HepG2 (cell line): Measurements from ENCODE around the gene ADAMTS17. TPM values are rescaled to one million over a fixed set of nuclear protein-coding genes. Genes with fewer than 3 reads are reported as not detected.

Source experiments
- ATAC-seq: fragments of 200-7000 bp; cut with Tn5 transposase; 3 replicates; pipeline ENCODE4 v1.9.1; 2020; ENCODE audit warnings: mild to moderate bottlenecking, moderate library complexity
- BruUV-seq: library from RNA; stranded (reverse); fragments of 400-500 nt; replicated peaks from 2 replicates; lab custom pipeline; 2021; lab: Mats Ljungman, UMichigan
- CTCF ChIA-PET: fragments of 300-600 bp; formaldehyde crosslinking; extraction: SDS; loops from one replicate; lab custom pipeline; 2021; ENCODE audit warnings: low total read pairs, inconsistent platforms, low intra/inter-chr PET ratio; lab: Yijun Ruan, JAX
- POLR2A ChIA-PET: fragments of 350-600 bp; sonication (Branson Sonifier 250); formaldehyde crosslinking; loops from one replicate; lab custom pipeline; 2020; ENCODE audit warnings: antibody characterized with exemption, inconsistent platforms; lab: Yijun Ruan, JAX
- DNase-seq: peaks from one replicate; pipeline ENCODE4 v3.0.0-alpha.2; 2015; ENCODE audit warnings: low spot score
- FAIRE-seq: peaks from 3 replicates; lab custom pipeline; 2011; peaks lifted over from hg19 to GRCh38; lab: Jason Lieb, UNC
- H2AFZ ChIP-seq: one replicate; pipeline ENCODE4 v1.6.1; 2011; ENCODE audit warnings: low read length, inconsistent platforms
- H3K27ac ChIP-seq: fragments of 300-600 bp; 3 replicates; pipeline ENCODE4 v1.8.0; 2011; ENCODE audit warnings: mixed run types, mild to moderate bottlenecking, mixed read lengths, low read length, inconsistent platforms; ENCODE audit not compliant: insufficient read depth; ENCODE audit errors: extremely low read length
- H3K27me3 ChIP-seq, 2 experiments: fragments of 200-600 bp in 1 of 2; 2 replicates in 1 of 2; 3 replicates in 1 of 2; pipeline versions ENCODE4 v1.6.0 to v1.8.0; 2011; ENCODE audit warnings: low read length in 2 of 2, mild to moderate bottlenecking in 2 of 2, moderate library complexity in 2 of 2, inconsistent platforms in 1 of 2; ENCODE audit not compliant: insufficient read depth in 2 of 2, control insufficient read depth in 1 of 2
- H3K36me3 ChIP-seq, 2 experiments: fragments of 200-600 bp in 1 of 2; replicated peaks in 1 of 2; 2 replicates in 1 of 2; 3 replicates in 1 of 2; pipeline versions ENCODE4 v1.5.1 to v1.8.0; 2011; ENCODE audit warnings: low read length in 2 of 2, inconsistent platforms in 1 of 2; ENCODE audit not compliant: insufficient read depth in 2 of 2, control insufficient read depth in 1 of 2
- H3K4me1 ChIP-seq: 2 replicates; pipeline ENCODE4 v1.5.1; 2012; ENCODE audit warnings: low read length, inconsistent platforms; ENCODE audit not compliant: insufficient read depth
- H3K4me2 ChIP-seq: 2 replicates; pipeline ENCODE4 v1.6.0; 2011; ENCODE audit warnings: low read depth, low read length, inconsistent platforms
- H3K4me3 ChIP-seq, 3 experiments: fragments of 200-600 bp in 1 of 3; sonication (generic), shearing (Covaris generic) in 1 of 3; replicated peaks in 1 of 3; 2 replicates each; pipeline ENCODE4 v1.5.1; 2011 to 2016; ENCODE audit warnings: low read length in 3 of 3, inconsistent platforms in 2 of 3, low read depth in 2 of 3, mild to moderate bottlenecking in 2 of 3, control low read depth in 1 of 3, mixed read lengths in 1 of 3; ENCODE audit not compliant: insufficient read depth in 1 of 3
- H3K79me2 ChIP-seq: one replicate; pipeline ENCODE4 v1.6.1; 2011; ENCODE audit warnings: low read length, inconsistent platforms; ENCODE audit not compliant: insufficient read depth
- H3K9ac ChIP-seq: 2 replicates; pipeline ENCODE4 v1.6.0; 2011; ENCODE audit warnings: mild to moderate bottlenecking, low read depth, low read length, inconsistent platforms; ENCODE audit not compliant: insufficient read depth
- H3K9me3 ChIP-seq: 2 replicates; pipeline ENCODE4 v1.5.1; 2012; ENCODE audit warnings: mild to moderate bottlenecking, low read length
- H4K20me1 ChIP-seq: 2 replicates; pipeline ENCODE4 v1.6.0; 2011; ENCODE audit warnings: inconsistent platforms, mild to moderate bottlenecking, low read length, moderate library complexity; ENCODE audit not compliant: insufficient read depth
- CEBPB ChIP-seq: IDR thresholded peaks from 2 replicates; pipeline ENCODE4 v1.6.1; 2011; ENCODE audit warnings: low read depth, low read length, improper control_type of control experiment, borderline replicate concordance
- KDM2A ChIP-seq: sonication (generic); formaldehyde crosslinking; IDR thresholded peaks from 2 replicates; pipeline ENCODE4 v1.4.0; 2020; ENCODE audit warnings: low read depth, missing genetic modification reagents, borderline replicate concordance
- NR1H2 ChIP-seq: sonication (generic); formaldehyde crosslinking; IDR thresholded peaks from 2 replicates; pipeline ENCODE4 v1.8.1; 2022; ENCODE audit warnings: low read depth, missing genetic modification reagents, borderline replicate concordance
- PBX3 ChIP-seq: sonication (generic); formaldehyde crosslinking; IDR thresholded peaks from 2 replicates; pipeline ENCODE4 v1.8.1; 2023; ENCODE audit warnings: missing genetic modification reagents, inconsistent platforms, borderline replicate concordance
- RBAK ChIP-seq: sonication (generic); formaldehyde crosslinking; IDR thresholded peaks from 2 replicates; pipeline ENCODE4 v1.5.1; 2020; ENCODE audit warnings: mild to moderate bottlenecking, missing genetic modification reagents
- RFX3 ChIP-seq: IDR thresholded peaks from 2 replicates; pipeline ENCODE4 v1.6.1; 2016; ENCODE audit warnings: missing biosample characterization, missing genetic modification reagents
- SP2 ChIP-seq: sonication (generic); formaldehyde crosslinking; IDR thresholded peaks from 2 replicates; pipeline ENCODE4 v1.5.1; 2020; ENCODE audit warnings: mild to moderate bottlenecking, missing genetic modification reagents
- SUZ12 ChIP-seq: fragments of 150-350 bp; IDR thresholded peaks from 2 replicates; pipeline ENCODE4 v1.6.1; 2014; ENCODE audit warnings: low read depth, low read length
- TGIF2 ChIP-seq: IDR thresholded peaks from 2 replicates; pipeline ENCODE4 v1.6.1; 2016; ENCODE audit warnings: control low read depth, missing compliant biosample characterization
- ZNF142 ChIP-seq: sonication (generic); formaldehyde crosslinking; IDR thresholded peaks from 2 replicates; pipeline ENCODE4 v1.4.0; 2020; ENCODE audit warnings: missing genetic modification reagents
- ZNF382 ChIP-seq: sonication (generic); formaldehyde crosslinking; IDR thresholded peaks from 2 replicates; pipeline ENCODE4 v1.5.0; 2020; ENCODE audit warnings: missing genetic modification reagents, mild to moderate bottlenecking, borderline replicate concordance
- ZNF383 ChIP-seq: sonication (generic); formaldehyde crosslinking; IDR thresholded peaks from 2 replicates; pipeline ENCODE4 v1.4.0; 2020; ENCODE audit warnings: missing genetic modification reagents, mild to moderate bottlenecking, borderline replicate concordance
- ZNF749 ChIP-seq: sonication (generic); formaldehyde crosslinking; IDR thresholded peaks from 2 replicates; pipeline ENCODE4 v1.8.0; 2022; ENCODE audit warnings: mild to moderate bottlenecking, missing genetic modification reagents, moderate library complexity, borderline replicate concordance
- ZNF766 ChIP-seq: sonication (generic); formaldehyde crosslinking; IDR thresholded peaks from 2 replicates; pipeline ENCODE4 v1.5.0; 2020; ENCODE audit warnings: missing genetic modification reagents, borderline replicate concordance
- WGBS: methylation state at CpG from one replicate; pipeline ENCODE4 v1.1.6; 2017; ENCODE audit warnings: low lambda C conversion rate; 5-methylcytosine and 5-hydroxymethylcytosine counted together
- in situ Hi-C: cut with HindIII; loops from 2 replicates; pipeline ENCODE4 v1.10.0; 2017; ENCODE audit warnings: low pct_unique_long_range_greater_than_20kb; ENCODE audit not compliant: extremely low pct_ligation_motif_present
- intact Hi-C: fragments of 100-400 bp; cut with micrococcal nuclease; formaldehyde crosslinking; loops from one replicate; pipeline ENCODE4 v1.10.0; 2022; ENCODE audit not compliant: unreplicated experiment
- polyA plus RNA-seq, 8 experiments: library from polyadenylated mRNA; depleted of rRNA in 3 of 8; stranded (reverse) in 7 of 8; unstranded in 1 of 8; fragments of >200 nt; fragmentation: Illumina TruSeq in 4 of 8; extraction: Trizol in 4 of 8; gene quantifications; 2 replicates each; pipeline versions ENCODE4 v1.2.1 to v1.2.3, GENCODE V29; 2011 to 2016; ENCODE audit warnings: low read depth in 4 of 8, missing spikeins in 1 of 8, mixed read lengths in 1 of 8; ENCODE audit not compliant: insufficient read depth in 1 of 8
- total RNA-seq, 5 experiments: library from RNA; depleted of rRNA; stranded (reverse); fragments of >200 nt; fragmentation: Illumina TruSeq; extraction: Trizol; gene quantifications; 2 replicates each; pipeline ENCODE4 v1.2.3, GENCODE V29; 2016; ENCODE audit warnings: low read depth in 1 of 5

The ADAMTS17 gene
- total and polyA plus RNA-seq, 2 of the 13 experiments (the other 11 are each of a cell fraction or from before 2014, with no cell fraction given) = 0.02 to 0.04 TPM

GRCh38 chr15:100134089-100134583, 207.6 kb downstream of the ADAMTS17 start (continued):
- TF ChIP-seq ZNF142 (CRISPR knock-in tag) = no peak
- TF ChIP-seq ZNF382 (CRISPR knock-in tag) = no peak
- no peak for TF ChIP-seq NR1H2 (CRISPR knock-in tag)

GRCh38 chr15:100133001-100133400, 208.8 kb downstream of the ADAMTS17 start:
- Histone ChIP-seq H3K27ac (no peak overlapping the region), H3K9me3 (no peaks in the 10 kb centered on the region), H3K36me3 (no peaks in the 10 kb centered on the region), H3K79me2 (no peaks in the 10 kb centered on the region), H4K20me1 (no peaks in the 10 kb centered on the region), H3K9ac (no peak overlapping the region), H2AFZ (no peak overlapping the region), H3K27me3 (peaks cover 1 to 4% of the 10 kb centered on the region in 2 experiments; a peak in 1 of 5 replicates), H3K4me3 (no peak overlapping the region), H3K4me1 (peaks cover 14% of the 10 kb centered on the region), H3K4me2 (no peak overlapping the region)
- intact Hi-C loops = loop anchor here (5.0 kb wide), 1 partner anchor 206 kb away; no protein-coding TSS in a partner anchor
- CTCF ChIA-PET = interaction anchor here (2.0 kb wide), 1 partner anchor 341 kb away, joined by 7 read pairs; no protein-coding TSS in a partner anchor
- no peak for ATAC-seq
- in situ Hi-C loops = loop anchor here (25.0 kb wide), 1 partner anchor 871 kb away; the partner anchor contains the start of gene LRRC28
- FAIRE-seq = no peak
- POLR2A ChIA-PET = no interaction called here
- WGBS = 33% methylated on average over 2 of the region's 3 CpGs
- DNase-seq = no peak
- no TSS peak for BruUV-seq
- TF ChIP-seq SP2 = no peak
- TF ChIP-seq RBAK (CRISPR knock-in tag) = no peak
- no peak for TF ChIP-seq KDM2A
- no peak for TF ChIP-seq ZNF766 (CRISPR knock-in tag)
- TF ChIP-seq RFX3 = no peak
- TF ChIP-seq ZNF749 = no peak
- no peak for TF ChIP-seq ZNF383 (CRISPR knock-in tag)
- TF ChIP-seq SUZ12 = no peak
- TF ChIP-seq PBX3 = no peak
- TF ChIP-seq TGIF2 (CRISPR knock-in tag) = no peak
- TF ChIP-seq CEBPB = no peak
